ENCODE results near the gene OTUD4. TPM values are rescaled to one million over a fixed set of nuclear protein-coding genes. Genes with fewer than 3 reads are reported as not detected.
A peak's percentile ranks its signal among the peaks of the same experiment; 100 is the strongest.

OTUD4 gene
- total RNA-seq, 4 donors from 2014 or later = 19.1 to 68.5 (median 47.0) TPM

GRCh38 chr4:145216535-145216934 is 36.1 kb upstream of the OTUD4 start:
- Histone ChIP-seq H3K27me3 (no peaks in the 10 kb centered on the region), H3K36me3 (no peaks in the 10 kb centered on the region), H3K9me3 (no peaks in the 10 kb centered on the region), H3K27ac (no peak overlapping the region), H3K4me3 (no peak overlapping the region), H3K4me1 (no peaks in the 10 kb centered on the region)
- DNase-seq = no peak
- no peak for TF ChIP-seq POLR2A (IDR thresholded peaks at IDR 0.05)
- peak in 3 of 6 experiments; percentile 41 to 51 (median 47) for TF ChIP-seq CTCF (IDR thresholded peaks at IDR 0.05)

- Histone ChIP-seq H3K9me3 (no peaks in the 10 kb centered on the region), H3K36me3 (no peaks in the 10 kb centered on the region), H3K4me3 (no peak overlapping the region), H3K27me3 (no peaks in the 10 kb centered on the region), H3K27ac (no peak overlapping the region), H3K4me1 (no peaks in the 10 kb centered on the region)
- TF ChIP-seq CTCF (IDR thresholded peaks at IDR 0.05) (no peak), POLR2A (IDR thresholded peaks at IDR 0.05) (no peak)
- no peak for DNase-seq
These were observed 32.9 kb upstream of the OTUD4 start for GRCh38 chr4:145213245-145213644.

DNA sequence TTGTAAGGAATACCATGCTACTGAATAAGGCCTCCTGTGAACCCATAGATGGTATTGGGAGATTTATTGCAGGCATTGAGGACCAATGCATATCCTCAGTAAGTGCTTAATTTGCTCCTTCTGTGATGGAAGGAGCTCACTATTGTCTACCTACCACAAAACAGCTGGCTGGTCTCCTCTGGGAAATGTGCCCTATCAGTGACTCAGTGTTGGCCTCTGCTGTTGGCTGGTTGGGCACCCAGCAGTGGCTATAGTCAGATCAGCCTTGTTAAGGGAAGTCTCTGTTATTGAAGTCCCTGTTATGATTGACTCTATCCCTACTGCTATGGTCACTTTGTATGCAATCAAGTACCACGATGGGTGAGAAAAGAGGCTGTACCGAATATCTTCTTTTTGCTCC is 27.5 kb upstream of the OTUD4 start:
- DNase-seq = no peak
- Histone ChIP-seq H3K36me3 (no peaks in the 10 kb centered on the region), H3K4me3 (no peak overlapping the region), H3K27ac (no peak overlapping the region), H3K4me1 (no peaks in the 10 kb centered on the region), H3K9me3 (no peaks in the 10 kb centered on the region), H3K27me3 (no peaks in the 10 kb centered on the region)
- no peak for TF ChIP-seq POLR2A (IDR thresholded peaks at IDR 0.05)
- TF ChIP-seq CTCF (IDR thresholded peaks at IDR 0.05) = no peak

DNA sequence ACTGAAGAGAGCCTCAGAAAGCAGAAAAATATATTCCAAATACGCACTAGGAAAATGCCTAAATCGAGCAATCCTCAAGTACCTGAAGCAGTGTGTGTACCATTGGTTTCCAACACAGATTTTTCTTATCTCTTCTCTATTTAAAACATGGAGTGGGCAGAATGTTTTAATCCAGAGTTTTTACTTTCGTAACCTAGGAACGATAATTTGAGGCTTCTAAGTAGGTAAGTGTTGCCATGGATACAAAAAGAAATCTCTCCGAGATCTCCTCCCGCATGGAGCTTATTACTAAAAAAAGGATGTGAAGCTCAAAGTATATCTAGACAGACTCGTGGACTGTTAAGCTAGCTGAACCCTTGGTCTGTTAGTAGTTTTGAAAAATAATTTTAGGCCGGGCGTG is 23.0 kb upstream of the OTUD4 start:
- H3K27me3 ChIP-seq = no peaks in the 10 kb centered on the region
- DNase-seq = no peak
- H3K4me3 ChIP-seq = no peak overlapping the region
- TF ChIP-seq CTCF (IDR thresholded peaks at IDR 0.05) (no peak), POLR2A (IDR thresholded peaks at IDR 0.05) (no peak)
- no peaks in the 10 kb centered on the region for H3K4me1 ChIP-seq
- H3K36me3 ChIP-seq = no peaks in the 10 kb centered on the region
- no peaks in the 10 kb centered on the region for H3K9me3 ChIP-seq
- H3K27ac ChIP-seq = no peak overlapping the region

DNA sequence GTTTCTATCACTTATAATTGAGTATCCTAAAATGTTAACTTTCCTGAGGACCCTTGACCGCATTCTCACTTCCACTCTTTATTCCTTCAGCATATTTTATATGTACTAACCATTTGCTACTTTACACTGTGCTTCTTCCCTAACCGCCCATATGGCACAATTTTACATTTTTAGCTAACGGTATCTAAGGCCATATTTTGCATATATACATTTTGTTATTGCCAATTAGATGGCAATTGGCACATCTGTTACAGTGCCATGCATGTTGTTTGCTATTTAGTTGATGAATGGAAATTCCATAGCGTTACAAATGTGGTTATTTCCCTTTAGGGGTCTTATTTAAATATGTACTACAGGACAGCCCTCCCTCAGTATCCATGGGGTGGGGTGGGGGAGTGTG is 20.0 kb upstream of the OTUD4 start:
- TF ChIP-seq CTCF (IDR thresholded peaks at IDR 0.05) (no peak), POLR2A (IDR thresholded peaks at IDR 0.05) (no peak)
- H3K27me3 ChIP-seq = no peaks in the 10 kb centered on the region

GRCh38 chr4:145199051-145199716 is 18.8 kb upstream of the OTUD4 start:
- Histone ChIP-seq H3K27me3 (no peaks in the 10 kb centered on the region), H3K9me3 (no peaks in the 10 kb centered on the region), H3K4me1 (no peaks in the 10 kb centered on the region), H3K4me3 (no peak overlapping the region), H3K36me3 (no peaks in the 10 kb centered on the region), H3K27ac (no peak overlapping the region)
- no peak for DNase-seq
- TF ChIP-seq POLR2A (IDR thresholded peaks at IDR 0.05) (no peak), CTCF (IDR thresholded peaks at IDR 0.05) (no peak)

More for the DNA sequence above, 20.0 kb upstream of the OTUD4 start:
- DNase-seq = no peak
- Histone ChIP-seq H3K4me3 (no peak overlapping the region), H3K4me1 (no peaks in the 10 kb centered on the region), H3K9me3 (no peaks in the 10 kb centered on the region), H3K36me3 (no peaks in the 10 kb centered on the region), H3K27ac (no peak overlapping the region)

Measured in Peyer's patch (tissue), 4 donors.